ENCODE measurements around the gene NUDT1.

GRCh38 chr7:2199956-2200583 lies 42.0 kb upstream of the NUDT1 start:
- no peak for TF ChIP-seq CTCF (IDR thresholded peaks at IDR 0.05)
- no peak for TF ChIP-seq EP300 (IDR thresholded peaks at IDR 0.05; ENCODE audit: low read depth)

Data from transverse colon (tissue), 3 donors.